ENCODE results near the gene AMBP.

Gene AMBP

DNA sequence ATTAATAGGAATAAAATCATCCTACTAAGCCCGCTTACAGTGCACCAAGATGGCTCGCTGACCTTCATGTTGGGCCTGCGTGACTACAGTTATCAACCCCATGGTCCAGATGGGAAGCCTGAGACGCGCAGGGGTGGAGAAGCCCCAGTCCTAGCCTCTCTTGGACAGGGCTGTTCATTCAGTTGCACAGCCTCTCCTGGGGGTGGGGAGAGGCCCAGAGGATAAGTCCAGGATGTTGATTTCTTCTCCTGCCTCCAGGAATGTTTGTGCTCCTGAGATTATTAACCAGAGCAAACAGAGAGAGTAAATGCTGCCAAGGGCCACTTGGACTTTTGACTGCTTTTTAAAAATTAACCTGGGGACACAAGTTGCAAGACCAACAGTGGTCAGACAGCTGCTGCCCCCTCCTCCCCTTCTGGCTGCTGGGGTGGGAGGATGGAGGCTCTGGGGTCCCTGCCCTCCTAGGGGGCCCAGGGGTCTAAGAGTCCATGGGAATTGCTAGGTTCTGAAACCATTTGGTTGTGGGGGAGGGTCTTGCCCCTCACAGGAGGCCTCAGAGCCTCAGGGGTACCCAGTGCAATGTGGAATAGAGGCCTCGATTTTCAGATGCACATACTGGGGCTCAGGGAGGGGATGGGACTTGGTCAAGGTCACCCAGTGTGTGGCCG, 2.8 kb upstream of the AMBP start:
- H2BK12ac ChIP-seq (ENCODE audit: low read length) = no peak overlapping the region
- no peak overlapping the region for H2BK120ac ChIP-seq (ENCODE audit: low read depth, low read length)
- H2BK5ac ChIP-seq (ENCODE audit: low read length) = no peak overlapping the region
- no peak for DNase-seq (ENCODE audit: low spot score)
- no peak overlapping the region for H3K14ac ChIP-seq (ENCODE audit: low read length)
- H3K4me1 ChIP-seq (ENCODE audit: control insufficient read depth in 2 of 2, insufficient read depth in 1 of 2, low read depth in 1 of 2, low read length in 2 of 2) = peaks cover 0 to 6% of the 10 kb centered on the region in 2 donors
- no peak overlapping the region for H2AK5ac ChIP-seq (ENCODE audit: low read depth, low read length)
- H4K8ac ChIP-seq (ENCODE audit: low read depth, low read length) = no peak overlapping the region
- no peak overlapping the region for H2BK15ac ChIP-seq (ENCODE audit: low read length)
- H3K36me3 ChIP-seq (replicated peaks in 1 of 2; ENCODE audit: control insufficient read depth in 2 of 2, insufficient read depth in 2 of 2, low read length in 2 of 2) = no peaks in the 10 kb centered on the region
- peaks cover 0 to 24% (median 0%) of the 10 kb centered on the region in 3 experiments for H3K27me3 ChIP-seq (ENCODE audit: control insufficient read depth in 3 of 3, insufficient read depth in 3 of 3, low read depth in 1 of 3, low read length in 3 of 3)
- H3K23ac ChIP-seq (ENCODE audit: low read depth, low read length, poor library complexity) = no peak overlapping the region
- H2AFZ ChIP-seq (ENCODE audit: low read length) = no peak overlapping the region
- no peaks in the 10 kb centered on the region for H3K79me1 ChIP-seq (ENCODE audit: low read depth, low read length)
- no peak overlapping the region for H3K4me3 ChIP-seq (ENCODE audit: low read length in 2 of 2)
- no peak overlapping the region for H3K4ac ChIP-seq (ENCODE audit: low read length)
- H3K4me2 ChIP-seq (ENCODE audit: insufficient read depth, low read length, poor library complexity, severe bottlenecking) = no peak overlapping the region
- H4K91ac ChIP-seq (ENCODE audit: low read depth, low read length, poor library complexity) = no peak overlapping the region
- H3K9me3 ChIP-seq (replicated peaks in 1 of 2; ENCODE audit: control insufficient read depth in 2 of 2, insufficient read depth in 1 of 2, low read depth in 1 of 2, low read length in 2 of 2) = no peaks in the 10 kb centered on the region
- no peak overlapping the region for H3K27ac ChIP-seq (replicated peaks; ENCODE audit: low read length)
- no CpG with 5 or more reads among the region's 7 CpGs for WGBS, 2 donors (ENCODE audit: extremely low coverage in 2 of 2, insufficient read length in 2 of 2, insufficient replicate concordance in 1 of 2)
- no peak overlapping the region for H3K18ac ChIP-seq (ENCODE audit: low read length)
- H3K9ac ChIP-seq (ENCODE audit: low read depth, low read length, poor library complexity) = no peak overlapping the region

DNA sequence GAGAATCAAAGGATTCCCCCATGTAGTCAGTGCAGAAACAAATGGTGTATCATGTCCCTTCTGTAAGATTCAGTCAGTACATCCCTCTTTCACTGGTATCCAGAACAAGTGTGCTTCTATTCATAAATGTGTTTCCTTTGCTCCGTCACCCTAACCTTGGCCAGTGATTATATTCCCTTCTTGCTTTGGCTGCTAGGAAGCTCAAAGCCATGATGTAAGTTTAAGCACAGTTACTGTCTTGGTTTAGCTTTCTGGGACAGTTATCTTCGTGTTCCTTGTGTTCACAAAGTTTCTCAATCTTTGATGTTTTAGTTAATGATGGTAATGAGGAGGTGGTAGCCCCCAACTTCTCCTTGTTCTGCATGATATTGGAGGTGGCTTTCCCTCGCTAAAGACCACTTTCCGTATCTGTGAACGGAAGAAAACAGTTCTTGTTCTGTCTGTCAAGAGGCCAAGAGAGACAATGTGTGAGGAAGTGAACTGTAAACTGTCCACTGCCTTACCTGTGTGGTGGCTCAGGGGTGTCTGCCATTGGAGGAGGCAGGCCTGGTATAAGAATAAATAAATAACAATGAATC, 2.2 kb upstream of the AMBP start:
- H3K4me2 ChIP-seq (ENCODE audit: insufficient read depth, low read length, poor library complexity, severe bottlenecking) = no peak overlapping the region
- H2BK12ac ChIP-seq (ENCODE audit: low read length) = no peak overlapping the region
- peaks cover 0 to 18% (median 0%) of the 10 kb centered on the region in 3 experiments for H3K27me3 ChIP-seq (ENCODE audit: control insufficient read depth in 3 of 3, insufficient read depth in 3 of 3, low read depth in 1 of 3, low read length in 3 of 3)
- peaks cover 0 to 6% of the 10 kb centered on the region in 2 donors for H3K4me1 ChIP-seq (ENCODE audit: control insufficient read depth in 2 of 2, insufficient read depth in 1 of 2, low read depth in 1 of 2, low read length in 2 of 2)
- H2BK120ac ChIP-seq (ENCODE audit: low read depth, low read length) = no peak overlapping the region
- H3K27ac ChIP-seq (replicated peaks; ENCODE audit: low read length) = no peak overlapping the region
- H3K36me3 ChIP-seq (replicated peaks in 1 of 2; ENCODE audit: control insufficient read depth in 2 of 2, insufficient read depth in 2 of 2, low read length in 2 of 2) = no peaks in the 10 kb centered on the region
- no peak overlapping the region for H3K4ac ChIP-seq (ENCODE audit: low read length)
- no peak for DNase-seq (ENCODE audit: low spot score)
- no peak overlapping the region for H4K91ac ChIP-seq (ENCODE audit: low read depth, low read length, poor library complexity)
- H3K4me3 ChIP-seq (ENCODE audit: low read length in 2 of 2) = no peak overlapping the region
- no CpG with 5 or more reads among the region's 5 CpGs for WGBS, 2 donors (ENCODE audit: extremely low coverage in 2 of 2, insufficient read length in 2 of 2, insufficient replicate concordance in 1 of 2)
- H3K18ac ChIP-seq (ENCODE audit: low read length) = no peak overlapping the region
- H3K14ac ChIP-seq (ENCODE audit: low read length) = no peak overlapping the region
- H3K23ac ChIP-seq (ENCODE audit: low read depth, low read length, poor library complexity) = no peak overlapping the region
- H2AFZ ChIP-seq (ENCODE audit: low read length) = no peak overlapping the region
- no peak overlapping the region for H4K8ac ChIP-seq (ENCODE audit: low read depth, low read length)
- H3K9ac ChIP-seq (ENCODE audit: low read depth, low read length, poor library complexity) = no peak overlapping the region
- no peaks in the 10 kb centered on the region for H3K79me1 ChIP-seq (ENCODE audit: low read depth, low read length)
- no peak overlapping the region for H2BK15ac ChIP-seq (ENCODE audit: low read length)
- H2BK5ac ChIP-seq (ENCODE audit: low read length) = no peak overlapping the region
- H2AK5ac ChIP-seq (ENCODE audit: low read depth, low read length) = no peak overlapping the region
- no peaks in the 10 kb centered on the region for H3K9me3 ChIP-seq (replicated peaks in 1 of 2; ENCODE audit: control insufficient read depth in 2 of 2, insufficient read depth in 1 of 2, low read depth in 1 of 2, low read length in 2 of 2)

DNA sequence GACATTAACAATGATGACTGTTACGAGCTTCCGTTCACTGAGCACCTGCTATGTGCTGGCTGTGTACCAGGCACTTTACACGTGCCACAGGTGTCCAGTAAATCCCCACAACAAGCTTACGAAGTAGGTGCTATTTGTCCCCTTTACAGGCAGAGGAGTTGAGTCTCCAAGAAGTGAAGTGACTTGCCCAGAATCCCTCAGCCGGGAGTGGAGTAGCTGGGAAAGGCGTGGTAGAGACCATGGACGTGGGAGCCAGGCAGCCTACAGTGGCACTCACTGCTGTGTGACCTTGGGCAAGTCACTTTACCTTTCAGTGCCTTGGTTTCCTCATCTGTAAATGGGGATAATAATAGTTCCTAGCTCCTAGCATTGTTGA, 669 bp upstream of the AMBP start:
- H2AK5ac ChIP-seq (ENCODE audit: low read depth, low read length) = no peak overlapping the region
- H2BK12ac ChIP-seq (ENCODE audit: low read length) = no peak overlapping the region
- H3K18ac ChIP-seq (ENCODE audit: low read length) = no peak overlapping the region
- no peak overlapping the region for H3K23ac ChIP-seq (ENCODE audit: low read depth, low read length, poor library complexity)
- H3K36me3 ChIP-seq (replicated peaks in 1 of 2; ENCODE audit: control insufficient read depth in 2 of 2, insufficient read depth in 2 of 2, low read length in 2 of 2) = no peaks in the 10 kb centered on the region
- DNase-seq (ENCODE audit: low spot score) = no peak
- no CpG with 5 or more reads among the region's 7 CpGs for WGBS, 2 donors (ENCODE audit: extremely low coverage in 2 of 2, insufficient read length in 2 of 2, insufficient replicate concordance in 1 of 2)
- H3K4me2 ChIP-seq (ENCODE audit: insufficient read depth, low read length, poor library complexity, severe bottlenecking) = no peak overlapping the region
- H3K27me3 ChIP-seq (ENCODE audit: control insufficient read depth in 3 of 3, insufficient read depth in 3 of 3, low read depth in 1 of 3, low read length in 3 of 3) = peaks cover 0 to 3% (median 0%) of the 10 kb centered on the region in 3 experiments
- no peaks in the 10 kb centered on the region for H3K9me3 ChIP-seq (replicated peaks in 1 of 2; ENCODE audit: control insufficient read depth in 2 of 2, insufficient read depth in 1 of 2, low read depth in 1 of 2, low read length in 2 of 2)
- H3K4me1 ChIP-seq (ENCODE audit: control insufficient read depth in 2 of 2, insufficient read depth in 1 of 2, low read depth in 1 of 2, low read length in 2 of 2) = peaks cover 0 to 6% of the 10 kb centered on the region in 2 donors
- no peak overlapping the region for H2BK5ac ChIP-seq (ENCODE audit: low read length)
- no peak overlapping the region for H3K27ac ChIP-seq (replicated peaks; ENCODE audit: low read length)
- H3K4me3 ChIP-seq (ENCODE audit: low read length in 2 of 2) = no peak overlapping the region
- H3K4ac ChIP-seq (ENCODE audit: low read length) = no peak overlapping the region
- H2AFZ ChIP-seq (ENCODE audit: low read length) = no peak overlapping the region
- no peak overlapping the region for H2BK15ac ChIP-seq (ENCODE audit: low read length)
- H3K9ac ChIP-seq (ENCODE audit: low read depth, low read length, poor library complexity) = no peak overlapping the region
- no peaks in the 10 kb centered on the region for H3K79me1 ChIP-seq (ENCODE audit: low read depth, low read length)
- no peak overlapping the region for H4K91ac ChIP-seq (ENCODE audit: low read depth, low read length, poor library complexity)
- H4K8ac ChIP-seq (ENCODE audit: low read depth, low read length) = no peak overlapping the region
- H2BK120ac ChIP-seq (ENCODE audit: low read depth, low read length) = no peak overlapping the region
- no peak overlapping the region for H3K14ac ChIP-seq (ENCODE audit: low read length)

DNA sequence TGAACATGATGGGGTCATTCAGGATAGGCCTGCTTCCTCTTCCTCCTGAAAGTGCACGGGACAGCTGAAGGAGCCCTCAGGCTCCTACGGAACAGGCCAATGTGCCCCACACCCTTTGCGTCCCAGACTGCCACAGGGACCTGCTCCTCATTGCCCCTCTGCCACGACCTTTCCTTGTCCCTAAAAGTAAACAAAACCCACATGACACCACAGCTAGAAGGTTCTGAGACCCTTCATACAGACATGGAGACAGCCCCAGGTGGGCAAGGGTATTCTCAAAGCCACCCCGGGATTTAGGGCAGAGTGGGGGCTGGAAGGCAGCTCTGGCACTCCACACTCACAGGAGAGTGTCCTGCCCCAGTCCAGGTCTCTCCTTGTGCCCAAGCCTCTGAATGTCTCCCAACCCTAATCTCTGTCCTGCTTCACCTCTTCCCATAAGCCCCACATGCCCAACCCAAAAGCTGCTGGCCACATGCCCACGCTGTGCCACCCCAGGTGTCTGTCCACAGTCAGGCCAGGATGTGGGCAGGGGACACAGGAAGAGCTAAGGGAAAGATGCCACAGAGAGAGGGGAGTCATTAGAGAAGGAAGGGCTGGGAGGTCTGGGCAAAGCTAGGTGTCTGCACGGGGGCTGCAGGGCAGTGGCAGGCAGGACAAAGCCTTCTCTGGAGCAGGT, 800 bp downstream of the AMBP start:
- H2BK5ac ChIP-seq (ENCODE audit: low read length) = no peak overlapping the region
- H3K27me3 ChIP-seq (ENCODE audit: control insufficient read depth in 3 of 3, insufficient read depth in 3 of 3, low read depth in 1 of 3, low read length in 3 of 3) = no peaks in the 10 kb centered on the region
- H3K4ac ChIP-seq (ENCODE audit: low read length) = no peak overlapping the region
- H3K9ac ChIP-seq (ENCODE audit: low read depth, low read length, poor library complexity) = no peak overlapping the region
- H3K9me3 ChIP-seq (replicated peaks in 1 of 2; ENCODE audit: control insufficient read depth in 2 of 2, insufficient read depth in 1 of 2, low read depth in 1 of 2, low read length in 2 of 2) = no peaks in the 10 kb centered on the region
- peaks cover 0 to 4% of the 10 kb centered on the region in 2 donors for H3K4me1 ChIP-seq (ENCODE audit: control insufficient read depth in 2 of 2, insufficient read depth in 1 of 2, low read depth in 1 of 2, low read length in 2 of 2)
- H3K14ac ChIP-seq (ENCODE audit: low read length) = no peak overlapping the region
- H3K18ac ChIP-seq (ENCODE audit: low read length) = no peak overlapping the region
- no peak for DNase-seq (ENCODE audit: low spot score)
- H3K4me2 ChIP-seq (ENCODE audit: insufficient read depth, low read length, poor library complexity, severe bottlenecking) = no peak overlapping the region
- H2AFZ ChIP-seq (ENCODE audit: low read length) = no peak overlapping the region
- H2BK12ac ChIP-seq (ENCODE audit: low read length) = no peak overlapping the region
- no peak overlapping the region for H3K23ac ChIP-seq (ENCODE audit: low read depth, low read length, poor library complexity)
- H2BK15ac ChIP-seq (ENCODE audit: low read length) = no peak overlapping the region
- no peaks in the 10 kb centered on the region for H3K36me3 ChIP-seq (replicated peaks in 1 of 2; ENCODE audit: control insufficient read depth in 2 of 2, insufficient read depth in 2 of 2, low read length in 2 of 2)
- no peak overlapping the region for H2BK120ac ChIP-seq (ENCODE audit: low read depth, low read length)
- no CpG with 5 or more reads among the region's 7 CpGs for WGBS, 2 donors (ENCODE audit: extremely low coverage in 2 of 2, insufficient read length in 2 of 2, insufficient replicate concordance in 1 of 2)
- no peak overlapping the region for H2AK5ac ChIP-seq (ENCODE audit: low read depth, low read length)
- no peak overlapping the region for H3K4me3 ChIP-seq (ENCODE audit: low read length in 2 of 2)
- H3K79me1 ChIP-seq (ENCODE audit: low read depth, low read length) = no peaks in the 10 kb centered on the region
- no peak overlapping the region for H4K8ac ChIP-seq (ENCODE audit: low read depth, low read length)
- no peak overlapping the region for H3K27ac ChIP-seq (replicated peaks; ENCODE audit: low read length)
- H4K91ac ChIP-seq (ENCODE audit: low read depth, low read length, poor library complexity) = no peak overlapping the region
